SK-N-SH (cell line): ENCODE data around the gene RADIL. TPM values are rescaled to one million over a fixed set of nuclear protein-coding genes. Genes with fewer than 3 reads are reported as not detected.

ENCODE experiments used
- CTCF ChIA-PET: fragments of 300-600, 350-600 bp; formaldehyde crosslinking; extraction: SDS; loops from one replicate; lab custom pipeline; 2021; lab: Yijun Ruan, JAX
- POLR2A ChIA-PET: fragments of 350-600 bp; sonication (Branson Sonifier 250); formaldehyde crosslinking; extraction: SDS; loops from one replicate; lab custom pipeline; 2020; ENCODE audit warnings: antibody characterized with exemption, inconsistent platforms; lab: Yijun Ruan, JAX
- DNase-seq: peaks from one replicate; pipeline ENCODE4 v3.0.0; 2012
- H2AFZ ChIP-seq: fragments of 200-600 bp; sonication (generic); 2 replicates; pipeline ENCODE4 v1.8.1; 2016; ENCODE audit warnings: antibody characterized with exemption, mild to moderate bottlenecking, low read depth
- H3F3A ChIP-seq: fragments of 200-600 bp; sonication (generic); replicated peaks from 2 replicates; pipeline ENCODE3; 2016; ENCODE audit warnings: antibody characterized with exemption, mild to moderate bottlenecking; ENCODE audit not compliant: insufficient read depth
- H3K27ac ChIP-seq, 2 experiments: fragments of 200-500 bp in 1 of 2; fragments of 200-600 bp in 1 of 2; sonication (Bioruptor generic) in 1 of 2; sonication (generic), shearing (Covaris generic) in 1 of 2; 2 replicates each; pipeline versions ENCODE4 v1.5.1 to v1.6.1; 2014 to 2016; ENCODE audit warnings: low read depth in 2 of 2, inconsistent platforms in 1 of 2, low read length in 1 of 2, mild to moderate bottlenecking in 1 of 2, mixed read lengths in 1 of 2
- H3K27me3 ChIP-seq: fragments of 200-600 bp; sonication (generic), shearing (Covaris generic); 2 replicates; pipeline ENCODE4 v1.6.1; 2016; ENCODE audit warnings: mixed run types; ENCODE audit not compliant: insufficient read depth
- H3K36me3 ChIP-seq, 2 experiments: fragments of 200-500 bp in 1 of 2; fragments of 200-600 bp in 1 of 2; sonication (Bioruptor generic) in 1 of 2; sonication (generic) in 1 of 2; replicated peaks in 1 of 2; 2 replicates each; pipeline versions ENCODE3 to v1.5.1; 2014 to 2016; ENCODE audit warnings: low read length in 1 of 2, mild to moderate bottlenecking in 1 of 2; ENCODE audit not compliant: insufficient read depth in 2 of 2, control insufficient read depth in 1 of 2
- H3K4me1 ChIP-seq, 2 experiments: fragments of 200-500 bp in 1 of 2; fragments of 200-600 bp in 1 of 2; sonication (Bioruptor generic) in 1 of 2; sonication (generic), shearing (Covaris generic) in 1 of 2; 2 replicates each; pipeline versions ENCODE4 v1.5.1 to v1.6.1; 2014 to 2016; ENCODE audit warnings: low read depth in 1 of 2, low read length in 1 of 2, mixed run types in 1 of 2; ENCODE audit not compliant: insufficient read depth in 2 of 2, control insufficient read depth in 1 of 2
- H3K4me2 ChIP-seq: fragments of 200-600 bp; sonication (generic), shearing (Covaris generic); 2 replicates; pipeline ENCODE4 v1.6.1; 2017; ENCODE audit warnings: mixed run types
- H3K4me3 ChIP-seq, 2 experiments: fragments of 200-500 bp in 1 of 2; fragments of 200-600 bp in 1 of 2; sonication (Bioruptor generic) in 1 of 2; sonication (generic), shearing (Covaris generic) in 1 of 2; 2 replicates each; pipeline versions ENCODE4 v1.5.1 to v1.8.1; 2014 to 2016; ENCODE audit warnings: low read depth in 2 of 2, inconsistent platforms in 1 of 2, low read length in 1 of 2, mild to moderate bottlenecking in 1 of 2, mixed read lengths in 1 of 2, moderate library complexity in 1 of 2
- H3K79me2 ChIP-seq: fragments of 200-600 bp; sonication (generic); 2 replicates; pipeline ENCODE4 v1.8.1; 2017; ENCODE audit warnings: mild to moderate bottlenecking; ENCODE audit not compliant: insufficient read depth
- H3K9ac ChIP-seq: fragments of 200-600 bp; sonication (generic); 2 replicates; pipeline ENCODE4 v1.6.1; 2017; ENCODE audit warnings: mixed run types
- H3K9me2 ChIP-seq: fragments of 200-600 bp; sonication (generic); 2 replicates; pipeline ENCODE4 v1.6.1; 2017; ENCODE audit warnings: mixed run types
- H3K9me3 ChIP-seq: fragments of 200-600 bp; sonication (generic); 2 replicates; pipeline ENCODE4 v1.6.1; 2017; ENCODE audit warnings: mixed run types, mild to moderate bottlenecking, moderate library complexity
- H4K20me1 ChIP-seq: fragments of 200-600 bp; sonication (generic); 2 replicates; pipeline ENCODE4 v1.6.1; 2017; ENCODE audit warnings: mild to moderate bottlenecking, mixed run types; ENCODE audit not compliant: insufficient read depth
- CHD2 ChIP-seq: fragments of 150-350 bp; IDR thresholded peaks from 2 replicates; pipeline ENCODE4 v1.6.1; 2018; ENCODE audit warnings: low read length; ENCODE audit not compliant: partially characterized antibody
- ELF1 ChIP-seq: IDR thresholded peaks from 2 replicates; pipeline ENCODE4 v1.4.0; 2012
- FOXM1 ChIP-seq: IDR thresholded peaks from 2 replicates; pipeline ENCODE4 v1.4.0; 2012; ENCODE audit warnings: low read depth, mild to moderate bottlenecking
- GABPA ChIP-seq: IDR thresholded peaks from 2 replicates; pipeline ENCODE4 v1.4.0; 2012; ENCODE audit warnings: low read depth, mild to moderate bottlenecking
- IRF3 ChIP-seq: fragments of 150-350 bp; IDR thresholded peaks from 2 replicates; pipeline ENCODE4 v1.6.1; 2016; ENCODE audit warnings: mild to moderate bottlenecking, low read depth, low read length
- NFIC ChIP-seq: IDR thresholded peaks from 2 replicates; pipeline ENCODE4 v1.4.0; 2012; ENCODE audit warnings: borderline replicate concordance
- TCF12 ChIP-seq: IDR thresholded peaks from 2 replicates; pipeline ENCODE4 v1.4.0; 2012
- WGBS: methylation state at CpG from one replicate; pipeline ENCODE4 v1.1.6; 2017; ENCODE audit warnings: low lambda C conversion rate; 5-methylcytosine and 5-hydroxymethylcytosine counted together
- polyA plus RNA-seq, 3 experiments: library from polyadenylated mRNA; depleted of rRNA; stranded (reverse); fragments of >200 nt; gene quantifications; 2 replicates each; pipeline ENCODE4 v1.2.3, GENCODE V29; 2012
- TF ChIP-seq, protein P1 (sequence below): IDR thresholded peaks from 2 replicates; pipeline ENCODE4 v1.6.1; 2012; ENCODE audit warnings: mild to moderate bottlenecking, low read depth, low read length, moderate library complexity
- TF ChIP-seq, protein P2 (sequence below): fragments of 150-350 bp; IDR thresholded peaks from 2 replicates; pipeline ENCODE4 v1.6.1; 2017; ENCODE audit warnings: antibody characterized with exemption, low read length, low read depth, borderline replicate concordance

Gene RADIL
- polyA plus RNA-seq, 1 of the 3 experiments (the other 2 are of a cell fraction) = 4.3 TPM

DNA sequence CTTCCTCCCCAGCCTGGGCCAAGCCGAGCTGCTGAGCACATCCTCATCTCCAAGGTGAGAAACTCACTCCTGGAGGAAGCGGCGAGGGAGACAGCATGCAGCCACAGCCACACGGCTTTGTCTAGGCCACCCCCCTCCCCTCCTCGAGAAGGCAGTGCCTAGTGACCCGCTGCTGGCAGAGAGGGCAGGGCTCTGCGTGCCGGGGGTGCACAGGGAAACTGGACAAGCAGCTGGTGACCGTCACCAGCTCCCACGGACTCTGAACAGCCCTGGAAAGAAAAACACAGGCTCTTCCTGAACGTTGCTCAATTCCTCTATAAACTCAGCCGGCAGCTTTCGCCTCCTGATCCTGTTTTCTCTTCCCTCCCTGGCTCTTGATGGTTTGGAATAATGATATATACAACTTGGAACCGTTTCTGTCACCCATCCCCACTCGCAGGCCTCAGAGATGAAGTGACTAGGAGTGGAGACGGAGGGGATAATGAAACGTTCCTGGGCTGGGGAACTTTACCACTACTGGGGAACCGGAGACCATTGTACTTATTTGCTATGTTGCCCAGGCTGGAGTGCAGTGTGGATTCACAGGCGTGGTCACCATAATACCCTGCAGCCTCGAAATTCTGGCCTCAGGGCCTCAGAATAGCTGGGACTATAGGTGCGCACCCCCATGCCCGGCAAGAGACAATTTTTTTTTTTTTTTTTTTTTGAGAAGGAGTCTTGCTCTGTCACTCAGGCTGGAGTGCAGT, 41.0 kb downstream of the RADIL start (continued):
- TF ChIP-seq NFIC (no peak), TCF12 (no peak)
- TF ChIP-seq, protein P1, sequence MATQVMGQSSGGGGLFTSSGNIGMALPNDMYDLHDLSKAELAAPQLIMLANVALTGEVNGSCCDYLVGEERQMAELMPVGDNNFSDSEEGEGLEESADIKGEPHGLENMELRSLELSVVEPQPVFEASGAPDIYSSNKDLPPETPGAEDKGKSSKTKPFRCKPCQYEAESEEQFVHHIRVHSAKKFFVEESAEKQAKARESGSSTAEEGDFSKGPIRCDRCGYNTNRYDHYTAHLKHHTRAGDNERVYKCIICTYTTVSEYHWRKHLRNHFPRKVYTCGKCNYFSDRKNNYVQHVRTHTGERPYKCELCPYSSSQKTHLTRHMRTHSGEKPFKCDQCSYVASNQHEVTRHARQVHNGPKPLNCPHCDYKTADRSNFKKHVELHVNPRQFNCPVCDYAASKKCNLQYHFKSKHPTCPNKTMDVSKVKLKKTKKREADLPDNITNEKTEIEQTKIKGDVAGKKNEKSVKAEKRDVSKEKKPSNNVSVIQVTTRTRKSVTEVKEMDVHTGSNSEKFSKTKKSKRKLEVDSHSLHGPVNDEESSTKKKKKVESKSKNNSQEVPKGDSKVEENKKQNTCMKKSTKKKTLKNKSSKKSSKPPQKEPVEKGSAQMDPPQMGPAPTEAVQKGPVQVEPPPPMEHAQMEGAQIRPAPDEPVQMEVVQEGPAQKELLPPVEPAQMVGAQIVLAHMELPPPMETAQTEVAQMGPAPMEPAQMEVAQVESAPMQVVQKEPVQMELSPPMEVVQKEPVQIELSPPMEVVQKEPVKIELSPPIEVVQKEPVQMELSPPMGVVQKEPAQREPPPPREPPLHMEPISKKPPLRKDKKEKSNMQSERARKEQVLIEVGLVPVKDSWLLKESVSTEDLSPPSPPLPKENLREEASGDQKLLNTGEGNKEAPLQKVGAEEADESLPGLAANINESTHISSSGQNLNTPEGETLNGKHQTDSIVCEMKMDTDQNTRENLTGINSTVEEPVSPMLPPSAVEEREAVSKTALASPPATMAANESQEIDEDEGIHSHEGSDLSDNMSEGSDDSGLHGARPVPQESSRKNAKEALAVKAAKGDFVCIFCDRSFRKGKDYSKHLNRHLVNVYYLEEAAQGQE = no peak

GRCh38 chr7:4841836-4842235, 41.7 kb downstream of the RADIL start:
- Histone ChIP-seq H3K27ac (no peak overlapping the region), H3K4me3 (no peak overlapping the region), H3K9ac (no peak overlapping the region), H2AFZ (no peak overlapping the region), H3K27me3 (no peaks in the 10 kb centered on the region), H3K4me1 (peaks cover 0 to 27% of the 10 kb centered on the region in 2 experiments; a peak in 1 of 4 replicates), H3K4me2 (no peak overlapping the region), H3K9me3 (no peaks in the 10 kb centered on the region), H3K79me2 (no peaks in the 10 kb centered on the region), H3K36me3 (no peaks in the 10 kb centered on the region), H4K20me1 (no peaks in the 10 kb centered on the region), H3F3A (no peaks in the 10 kb centered on the region), H3K9me2 (no peaks in the 10 kb centered on the region)
- no peak for DNase-seq
- POLR2A ChIA-PET = no interaction called here
- 95% methylated on average over 13 of the region's 13 CpGs for WGBS
- CTCF ChIA-PET = interaction anchor here (1.0 to 22.9 kb wide), 6 partner anchors 7 to 244 kb away, joined by 3 to 645 read pairs (median 6); partner anchors contain the start of gene RADIL
- TF ChIP-seq FOXM1 (no peak), CHD2 (no peak), ELF1 (no peak), IRF3 (no peak), GABPA (no peak)
- TF ChIP-seq, protein P2, sequence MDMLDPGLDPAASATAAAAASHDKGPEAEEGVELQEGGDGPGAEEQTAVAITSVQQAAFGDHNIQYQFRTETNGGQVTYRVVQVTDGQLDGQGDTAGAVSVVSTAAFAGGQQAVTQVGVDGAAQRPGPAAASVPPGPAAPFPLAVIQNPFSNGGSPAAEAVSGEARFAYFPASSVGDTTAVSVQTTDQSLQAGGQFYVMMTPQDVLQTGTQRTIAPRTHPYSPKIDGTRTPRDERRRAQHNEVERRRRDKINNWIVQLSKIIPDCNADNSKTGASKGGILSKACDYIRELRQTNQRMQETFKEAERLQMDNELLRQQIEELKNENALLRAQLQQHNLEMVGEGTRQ = no peak
